IPS-20b (cell line): Measurements from ENCODE around the gene SPON2.

Experiments
- H3K27ac ChIP-seq: one replicate; pipeline ENCODE4 v1.5.1; 2013; ENCODE audit warnings: low read length
- H3K27me3 ChIP-seq: 2 replicates; pipeline ENCODE4 v1.6.1; 2013; ENCODE audit warnings: mild to moderate bottlenecking, low read length, inconsistent platforms; ENCODE audit not compliant: insufficient read depth
- H3K36me3 ChIP-seq: 2 replicates; pipeline ENCODE4 v1.6.1; 2013; ENCODE audit warnings: low read depth, mild to moderate bottlenecking, inconsistent platforms, low read length, moderate library complexity; ENCODE audit not compliant: insufficient read depth
- H3K4me1 ChIP-seq: 2 replicates; pipeline ENCODE4 v1.6.1; 2013; ENCODE audit warnings: mild to moderate bottlenecking, control low read depth, inconsistent platforms, low read length, moderate library complexity; ENCODE audit not compliant: insufficient read depth
- H3K4me3 ChIP-seq: 2 replicates; pipeline ENCODE4 v1.5.1; 2013; ENCODE audit warnings: mild to moderate bottlenecking, low read length, inconsistent platforms
- H3K9ac ChIP-seq: 2 replicates; pipeline ENCODE4 v1.6.1; 2013; ENCODE audit warnings: low read depth, mild to moderate bottlenecking, inconsistent platforms, low read length, moderate library complexity
- H3K9me3 ChIP-seq: 2 replicates; pipeline ENCODE4 v1.6.1; 2013; ENCODE audit warnings: mild to moderate bottlenecking, low read depth, low read length, inconsistent platforms; ENCODE audit not compliant: insufficient read depth

The SPON2 gene

DNA sequence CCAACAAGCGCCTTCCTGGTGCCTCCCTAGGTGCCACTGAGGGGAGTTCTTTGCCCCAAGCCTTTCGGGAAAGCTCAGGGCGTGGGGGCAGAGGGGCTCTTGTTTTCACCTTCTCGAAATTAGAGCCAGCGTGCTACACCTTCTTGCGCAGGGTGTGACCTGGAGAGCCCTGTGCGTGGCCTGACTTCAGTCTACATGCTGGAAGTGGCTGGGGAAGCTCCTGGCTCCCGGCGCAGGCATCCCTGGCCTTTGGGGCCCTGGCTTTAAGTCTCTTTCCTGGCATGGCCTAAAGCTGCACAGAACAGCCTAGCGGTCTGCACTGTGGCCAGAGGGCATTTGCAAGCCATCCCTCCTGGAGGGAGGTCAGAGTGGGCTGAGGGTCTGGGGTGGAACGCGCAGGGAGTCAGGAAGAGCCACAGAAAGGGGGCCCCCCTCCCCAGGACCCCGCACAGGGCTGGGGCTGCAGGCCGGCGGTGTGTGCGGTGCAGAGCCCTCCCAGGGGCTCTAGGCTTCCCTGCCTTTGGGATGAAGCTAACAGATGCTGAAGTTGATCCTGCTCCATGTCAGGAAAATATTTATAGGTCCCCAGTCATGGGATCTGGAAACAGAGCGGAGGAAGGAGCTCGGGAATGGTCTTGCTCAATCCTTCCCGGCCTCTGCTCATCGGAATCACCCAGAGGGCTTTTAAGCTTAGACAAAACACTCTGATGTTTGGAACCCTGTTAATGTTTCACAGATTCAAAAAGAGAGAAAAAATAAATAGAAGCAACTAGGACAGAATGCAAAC, 781 bp upstream of the SPON2 start:
- no peaks in the 10 kb centered on the region for H3K4me1 ChIP-seq
- no peak overlapping the region for H3K27ac ChIP-seq
- peaks cover 69% of the 10 kb centered on the region for H3K27me3 ChIP-seq
- H3K9ac ChIP-seq = no peak overlapping the region
- no peaks in the 10 kb centered on the region for H3K36me3 ChIP-seq
- no peak overlapping the region for H3K4me3 ChIP-seq
- H3K9me3 ChIP-seq = no peaks in the 10 kb centered on the region

DNA sequence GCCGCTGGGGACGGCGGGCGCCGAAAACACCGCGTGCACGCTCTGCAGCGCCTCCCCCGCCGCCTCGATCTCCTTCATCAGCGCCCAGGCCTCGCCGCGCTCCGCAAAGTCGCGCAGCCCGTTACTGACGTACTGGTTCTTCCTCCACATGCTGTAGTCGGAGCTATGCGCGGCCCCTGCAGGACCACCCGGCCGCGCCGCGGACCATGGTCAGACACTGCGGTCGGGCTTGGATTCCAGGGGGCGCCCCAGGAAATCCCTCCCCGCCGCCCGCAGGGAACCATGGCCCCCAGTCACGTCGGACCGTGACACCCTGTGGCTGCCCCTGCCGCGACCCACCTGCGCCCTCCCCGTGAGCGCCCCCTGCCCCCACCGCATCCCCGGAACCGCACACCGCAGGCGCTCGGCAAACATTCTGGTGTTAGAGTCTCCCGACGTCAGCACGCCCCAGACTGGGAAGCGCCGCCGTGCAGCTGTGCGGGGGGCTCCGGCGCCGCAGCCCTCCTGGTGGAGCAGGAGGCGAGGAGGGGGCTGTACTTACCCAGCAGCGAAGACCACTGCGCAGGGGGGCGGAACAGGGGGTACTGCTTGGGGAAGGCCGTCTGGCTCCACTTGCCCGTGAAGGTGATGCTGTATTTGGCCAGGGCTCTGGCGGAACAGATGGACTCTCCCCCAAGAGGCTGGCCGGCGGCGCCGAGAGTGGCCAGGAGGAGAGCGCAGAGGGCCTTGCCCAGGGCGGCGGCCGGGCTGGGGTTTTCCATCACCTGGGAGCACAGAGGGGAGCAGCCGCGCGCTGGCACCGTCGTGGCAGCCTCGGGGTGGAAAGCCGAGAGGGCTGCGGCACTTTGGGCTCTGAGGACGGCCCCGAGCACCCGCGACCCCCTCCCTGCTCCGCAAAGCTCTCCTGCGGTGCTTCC, 814 bp downstream of the SPON2 start:
- H3K27ac ChIP-seq = no peak overlapping the region
- H3K9ac ChIP-seq = no peak overlapping the region
- H3K27me3 ChIP-seq = peaks cover 84% of the 10 kb centered on the region
- no peaks in the 10 kb centered on the region for H3K36me3 ChIP-seq
- peak overlapping the region; percentile 47; the same call in 1 of the 2 replicates for H3K4me3 ChIP-seq
- H3K4me1 ChIP-seq = no peaks in the 10 kb centered on the region
- H3K9me3 ChIP-seq = no peaks in the 10 kb centered on the region

DNA sequence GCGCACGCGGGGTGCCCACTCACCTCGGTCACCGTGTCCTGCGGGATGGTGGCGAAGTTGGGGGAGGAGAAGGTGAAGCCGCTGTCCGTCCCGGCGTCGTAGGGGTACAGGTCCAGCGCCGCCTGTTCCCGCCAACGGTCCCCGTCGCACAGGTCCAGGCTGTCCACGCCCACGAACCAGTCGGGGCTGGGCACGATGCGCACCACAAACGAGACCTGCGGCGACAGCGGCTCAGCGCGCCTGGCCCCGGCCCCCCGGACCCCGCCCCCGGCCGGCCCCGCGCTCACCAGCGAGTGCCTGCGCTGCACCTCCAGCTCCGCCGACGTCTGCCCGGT, 1.4 kb downstream of the SPON2 start:
- H3K36me3 ChIP-seq = no peaks in the 10 kb centered on the region
- H3K9me3 ChIP-seq = no peaks in the 10 kb centered on the region
- H3K4me3 ChIP-seq = no peak overlapping the region
- peaks cover 87% of the 10 kb centered on the region for H3K27me3 ChIP-seq
- no peaks in the 10 kb centered on the region for H3K4me1 ChIP-seq
- no peak overlapping the region for H3K27ac ChIP-seq
- H3K9ac ChIP-seq = no peak overlapping the region

DNA sequence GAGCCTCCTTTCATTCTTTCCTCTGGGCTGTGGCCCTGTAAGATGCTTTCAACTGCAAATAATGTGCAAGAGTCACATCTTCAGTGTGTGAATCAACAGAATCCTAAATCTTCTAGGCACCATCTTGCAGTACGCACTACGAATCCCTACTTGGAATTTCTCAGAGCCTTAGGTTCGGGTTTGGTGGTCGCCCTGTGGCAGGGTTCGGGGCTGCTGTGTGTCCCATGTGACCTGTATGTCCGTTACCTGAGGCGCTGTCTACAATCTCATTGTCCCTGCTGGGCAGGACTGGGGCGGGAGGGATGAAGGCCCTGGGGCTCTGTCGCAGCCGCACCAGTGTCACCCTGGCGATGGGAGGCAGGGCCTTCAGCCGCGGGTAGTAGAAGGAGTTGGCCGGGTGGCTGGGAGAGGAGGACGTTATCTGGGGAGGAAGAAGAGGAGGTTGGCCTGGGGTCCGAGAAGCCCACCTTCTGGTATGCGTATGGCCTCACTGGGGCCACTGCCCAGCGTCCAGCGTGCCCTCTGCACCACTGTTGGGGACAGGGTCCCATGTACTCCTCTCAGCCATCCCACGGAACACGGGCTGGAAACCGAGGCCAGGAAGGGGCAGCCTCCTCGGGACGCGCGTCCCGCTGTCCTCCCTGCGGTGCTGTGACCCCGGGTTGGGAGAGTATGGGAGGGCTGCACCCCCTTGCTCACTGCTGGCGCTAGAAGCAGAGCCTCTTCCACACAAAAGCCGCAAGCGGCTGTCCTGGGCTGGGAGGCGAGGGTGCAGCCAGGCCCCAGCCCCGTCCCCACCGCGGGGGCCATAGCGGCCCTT, 2.0 kb downstream of the SPON2 start:
- H3K4me1 ChIP-seq = no peaks in the 10 kb centered on the region
- H3K9me3 ChIP-seq = no peaks in the 10 kb centered on the region
- H3K9ac ChIP-seq = no peak overlapping the region
- H3K4me3 ChIP-seq = no peak overlapping the region
- peaks cover 91% of the 10 kb centered on the region for H3K27me3 ChIP-seq
- H3K27ac ChIP-seq = no peak overlapping the region
- H3K36me3 ChIP-seq = no peaks in the 10 kb centered on the region

DNA sequence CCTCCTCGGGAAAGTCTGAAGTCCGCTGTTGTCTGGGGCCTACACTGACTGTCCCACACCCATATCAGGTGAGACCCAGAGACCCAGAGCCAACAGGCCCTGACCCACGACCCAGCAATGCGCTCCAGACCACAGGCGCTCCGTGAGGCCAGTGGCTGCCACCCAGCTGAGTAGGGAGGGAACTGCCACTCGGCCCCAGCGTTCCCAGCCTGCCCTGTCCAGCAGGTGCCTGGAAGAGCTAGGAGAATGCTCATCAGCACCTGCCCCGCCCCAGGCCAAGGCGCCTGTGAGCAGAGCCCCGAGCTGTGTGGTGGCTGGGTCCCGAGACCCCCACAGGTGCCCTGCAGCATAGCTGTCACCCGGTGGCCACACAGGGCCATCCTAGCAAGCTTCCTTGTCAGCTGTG, 2.7 kb downstream of the SPON2 start:
- Histone ChIP-seq H3K9me3 (no peaks in the 10 kb centered on the region), H3K9ac (no peak overlapping the region), H3K36me3 (no peaks in the 10 kb centered on the region), H3K4me3 (no peak overlapping the region), H3K4me1 (no peaks in the 10 kb centered on the region), H3K27ac (no peak overlapping the region), H3K27me3 (peaks cover 88% of the 10 kb centered on the region)

DNA sequence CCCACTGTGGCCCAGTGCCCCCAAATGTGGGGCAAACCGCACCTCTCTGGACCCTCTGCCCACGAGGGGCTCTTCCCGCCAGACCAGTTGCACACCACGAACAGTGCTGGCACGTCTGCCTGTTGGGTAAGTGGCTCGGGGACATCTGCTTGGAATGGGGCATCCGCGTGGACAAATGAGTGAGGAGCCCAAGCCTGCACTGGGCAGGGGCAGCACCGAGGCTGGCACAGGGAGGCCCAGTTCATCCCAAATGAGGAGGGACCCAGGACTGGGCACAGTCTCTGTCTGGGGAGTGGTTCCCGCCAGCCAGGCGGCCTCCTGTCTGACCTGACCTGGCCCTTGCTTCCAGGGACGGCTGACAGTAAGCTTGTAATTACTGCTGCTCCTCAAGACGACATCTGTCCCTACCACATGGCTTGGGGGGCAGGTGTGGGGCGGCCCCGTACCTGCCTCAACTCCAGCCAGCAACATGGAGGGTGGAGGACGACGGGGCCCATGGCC, 3.2 kb downstream of the SPON2 start:
- Histone ChIP-seq H3K36me3 (no peaks in the 10 kb centered on the region), H3K9me3 (no peaks in the 10 kb centered on the region), H3K4me1 (no peaks in the 10 kb centered on the region), H3K4me3 (no peak overlapping the region), H3K27ac (no peak overlapping the region), H3K9ac (no peak overlapping the region), H3K27me3 (peaks cover 83% of the 10 kb centered on the region)

DNA sequence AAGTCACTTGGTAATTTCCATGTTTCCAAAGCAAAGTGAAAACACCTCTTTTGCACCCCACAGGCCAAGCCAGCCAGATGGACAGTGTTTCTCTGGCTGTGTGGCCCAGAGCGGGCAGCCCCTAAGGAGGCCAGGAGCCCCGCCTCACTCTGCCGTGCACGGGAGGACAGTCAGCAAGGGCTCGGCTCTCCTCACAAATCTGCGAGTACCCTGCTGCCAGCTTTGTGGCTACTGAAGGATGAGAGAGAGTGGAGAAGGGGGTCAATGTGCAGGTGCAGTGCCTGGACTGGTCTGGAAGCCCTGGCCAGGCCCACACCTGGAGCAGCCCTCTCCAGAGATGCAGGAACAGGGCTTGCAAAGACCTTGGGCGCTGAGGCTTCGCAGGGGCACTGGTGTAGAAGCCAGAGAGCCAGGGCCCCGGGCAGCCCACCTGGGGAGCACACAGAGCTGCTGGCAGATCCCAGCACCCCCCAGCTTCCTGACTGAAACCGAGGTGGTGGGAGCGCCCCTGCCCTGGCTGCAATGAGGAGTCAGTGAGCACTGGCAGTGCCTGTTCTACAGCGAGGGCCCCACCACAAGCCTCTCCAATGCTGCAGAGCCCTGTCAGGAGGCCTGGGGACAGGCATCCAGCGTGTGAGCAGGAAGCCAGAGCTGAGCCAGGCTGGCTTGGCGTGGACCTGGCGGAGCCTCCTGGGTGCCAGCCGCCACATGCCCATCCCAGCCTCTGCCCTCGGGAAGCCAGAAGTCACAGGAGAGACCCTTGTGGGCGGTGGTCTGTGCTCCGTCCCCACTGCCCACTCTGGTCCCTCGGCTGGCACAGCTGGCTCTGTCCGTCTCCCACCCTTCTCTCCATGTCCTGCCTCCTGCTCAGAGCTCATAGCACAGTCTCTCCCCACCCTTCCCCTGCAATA, 3.9 kb downstream of the SPON2 start:
- no peak overlapping the region for H3K27ac ChIP-seq
- no peaks in the 10 kb centered on the region for H3K4me1 ChIP-seq
- peaks cover 76% of the 10 kb centered on the region for H3K27me3 ChIP-seq

DNA sequence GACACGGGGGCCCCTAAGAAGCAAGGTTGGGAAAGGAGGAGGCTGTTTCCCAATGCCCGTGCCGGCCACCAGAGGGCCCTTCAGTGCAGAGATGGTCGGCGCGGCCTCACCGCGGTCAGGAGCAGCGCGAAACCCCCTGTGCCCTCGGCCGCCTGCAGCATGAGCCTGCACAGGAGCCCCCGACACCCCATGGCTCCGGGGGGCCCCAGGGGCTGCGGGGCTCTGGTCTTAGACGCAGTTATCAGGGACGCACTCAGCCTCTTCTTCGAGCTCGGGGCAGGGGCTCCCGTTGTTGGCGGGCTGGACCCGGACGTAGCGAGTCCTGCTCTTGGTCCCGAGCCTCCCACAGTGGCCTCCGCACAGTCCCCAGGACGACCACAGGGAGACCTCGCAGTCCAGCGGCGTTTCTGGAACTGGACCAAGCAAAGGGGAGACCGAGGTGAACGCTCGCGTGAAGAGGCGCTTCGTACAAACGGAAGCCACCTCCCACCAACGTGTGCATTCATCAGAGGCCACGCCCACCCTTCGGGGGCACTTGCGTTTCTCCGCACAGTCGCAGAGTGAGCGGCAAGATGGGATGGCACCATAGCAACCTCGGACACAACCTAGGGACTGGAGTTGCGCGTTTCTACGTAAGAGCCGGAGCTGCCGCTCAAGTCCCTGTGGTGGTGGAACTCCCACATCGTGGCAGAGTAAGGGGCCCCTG, 5.0 kb downstream of the SPON2 start:
- Histone ChIP-seq H3K27me3 (peaks cover 65% of the 10 kb centered on the region), H3K27ac (no peak overlapping the region), H3K36me3 (no peaks in the 10 kb centered on the region), H3K9me3 (no peaks in the 10 kb centered on the region), H3K4me3 (peak overlapping the region; percentile 74), H3K4me1 (no peaks in the 10 kb centered on the region), H3K9ac (peak overlapping the region; percentile 73; the same call in 1 of the 2 replicates)

More for the DNA sequence above, 3.9 kb downstream of the SPON2 start:
- Histone ChIP-seq H3K9ac (no peak overlapping the region), H3K9me3 (no peaks in the 10 kb centered on the region), H3K36me3 (no peaks in the 10 kb centered on the region), H3K4me3 (peak overlapping the region; percentile 74; the same call in 1 of the 2 replicates)

DNA sequence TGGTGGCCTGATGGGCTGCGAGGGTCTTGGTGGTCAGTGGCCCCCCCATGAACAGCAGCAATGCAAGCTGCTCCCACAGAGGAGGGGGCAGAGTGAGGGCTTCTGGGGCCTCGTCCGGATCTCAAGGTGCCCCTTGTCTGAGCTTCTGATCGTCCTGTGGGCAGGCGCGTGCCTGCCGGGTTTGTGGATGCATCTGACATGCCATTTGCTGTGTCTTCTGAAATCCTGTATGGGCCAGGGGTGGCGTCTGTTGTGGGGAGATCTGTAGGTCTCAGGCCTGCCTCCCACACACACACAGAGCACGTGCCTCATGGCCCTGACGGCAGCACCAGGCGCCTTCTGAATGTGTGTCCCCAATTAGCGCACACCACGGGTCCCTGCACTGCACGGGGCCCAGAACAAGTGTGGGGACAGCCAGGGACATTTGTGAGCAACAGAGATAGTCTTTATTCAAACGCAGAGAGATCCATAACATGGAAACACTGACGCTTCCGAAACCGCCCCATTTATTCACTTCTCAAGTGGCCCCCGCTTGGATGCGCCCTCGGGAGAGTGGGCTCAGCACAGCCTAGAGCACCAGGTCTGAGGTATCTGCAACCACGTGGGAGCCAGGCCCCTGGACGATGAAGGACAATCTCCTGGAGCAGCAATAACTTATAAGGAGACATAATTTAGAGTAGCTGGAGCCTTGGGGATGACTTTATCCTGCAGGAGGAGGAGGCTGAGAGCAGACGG, 5.7 kb downstream of the SPON2 start:
- Histone ChIP-seq H3K27ac (no peak overlapping the region), H3K27me3 (peaks cover 58% of the 10 kb centered on the region), H3K9me3 (no peaks in the 10 kb centered on the region), H3K4me1 (no peaks in the 10 kb centered on the region), H3K36me3 (no peaks in the 10 kb centered on the region), H3K4me3 (peak overlapping the region; percentile 74; the same call in 1 of the 2 replicates), H3K9ac (no peak overlapping the region)
